K562 (cell line): ENCODE results near the gene OR2B2. TPM values are rescaled to one million over a fixed set of nuclear protein-coding genes. Genes with fewer than 3 reads are reported as not detected.

Experiments
- CAMTA2 ChIP-seq: fragments of 250-450 bp; sonication (Bioruptor Pico); conservative IDR thresholded peaks from 2 replicates; pipeline ENCODE4 v1.5.1; 2022
- FOXM1 ChIP-seq, 2 experiments: fragments of 450-650 bp in 1 of 2; sonication (generic) in 1 of 2; formaldehyde crosslinking in 1 of 2; IDR thresholded peaks; 2 replicates each; pipeline versions ENCODE4 v1.6.1 to v1.9.0; 2017 to 2022; ENCODE audit warnings: low read depth in 2 of 2, mild to moderate bottlenecking in 2 of 2, missing genetic modification reagents in 1 of 2, moderate library complexity in 1 of 2
- ILK ChIP-seq: fragments of 450-650 bp; IDR thresholded peaks from 2 replicates; pipeline ENCODE4 v1.6.1; 2016; ENCODE audit warnings: missing genetic modification characterization, low read depth, mild to moderate bottlenecking, missing compliant biosample characterization, moderate library complexity, borderline replicate concordance
- KDM5B ChIP-seq: fragments of 200-600 bp; sonication (generic); IDR thresholded peaks from 2 replicates; pipeline ENCODE4 v1.6.1; 2012; ENCODE audit warnings: low read depth, mild to moderate bottlenecking, moderate library complexity, low read length, control low read depth, inconsistent platforms; ENCODE audit not compliant: insufficient replicate concordance
- KLF1 ChIP-seq: fragments of 450-650 bp; IDR thresholded peaks from 2 replicates; pipeline ENCODE4 v1.6.1; 2016; ENCODE audit warnings: missing genetic modification characterization, missing compliant biosample characterization
- MAFG ChIP-seq: fragments of 450-650 bp; conservative IDR thresholded peaks from 2 replicates; pipeline ENCODE4 v1.6.1; 2016; ENCODE audit warnings: missing genetic modification characterization, missing compliant biosample characterization
- NR2F6 ChIP-seq: fragments of 450-650 bp; formaldehyde crosslinking; IDR thresholded peaks from 2 replicates; pipeline ENCODE4 v1.4.0; 2020; ENCODE audit warnings: mild to moderate bottlenecking
- PHTF2 ChIP-seq: fragments of 250-450 bp; sonication (Bioruptor Pico); IDR thresholded peaks from 2 replicates; pipeline ENCODE4 v1.5.0; 2021; ENCODE audit warnings: mild to moderate bottlenecking
- RFX7 ChIP-seq: fragments of 250-450 bp; sonication (Bioruptor Pico); IDR thresholded peaks from 2 replicates; pipeline ENCODE4 v1.5.1; 2021; ENCODE audit warnings: mild to moderate bottlenecking
- SRSF7 ChIP-seq: fragments of 200-400 bp; formaldehyde crosslinking; optimal IDR thresholded peaks from 2 replicates; pipeline ENCODE3; 2017; ENCODE audit warnings: mild to moderate bottlenecking, low read depth, low read length
- TBL1XR1 ChIP-seq, 2 experiments: IDR thresholded peaks; 2 replicates each; pipeline ENCODE4 v1.6.1; 2012; ENCODE audit warnings: improper control_type of control experiment in 2 of 2, low read length in 2 of 2, mild to moderate bottlenecking in 1 of 2
- ZNF217 ChIP-seq: sonication (generic); formaldehyde crosslinking; IDR thresholded peaks from 2 replicates; pipeline ENCODE4 v1.8.0; 2022; ENCODE audit warnings: mild to moderate bottlenecking, missing genetic modification reagents
- polyA plus RNA-seq, 8 experiments: library from polyadenylated mRNA; depleted of rRNA in 4 of 8; stranded (reverse) in 5 of 8; unstranded in 3 of 8; fragments of >200 nt; fragmentation: Nextera tagmentation in 2 of 8; fragmentation: Illumina TruSeq in 1 of 8; extraction: Ambion mirVana in 2 of 8; extraction: Trizol in 1 of 8; gene quantifications; 2 replicates each; pipeline versions ENCODE4 v1.2.1 to v1.2.3, GENCODE V29; 2011 to 2014; ENCODE audit warnings: inconsistent platforms in 1 of 8, missing spikeins in 1 of 8
- total RNA-seq, 7 experiments: library from RNA; depleted of rRNA in 6 of 7; stranded (reverse); fragments of >200 nt in 6 of 7; fragmentation: Illumina TruSeq in 2 of 7; extraction: Trizol in 2 of 7; gene quantifications; 2 replicates each; pipeline versions ENCODE4 v1.2.1 to v1.2.3, GENCODE V29; 2011 to 2021; ENCODE audit warnings: low replicate concordance in 1 of 7
- TF ChIP-seq, protein P1 (sequence below): fragments of 250-450 bp; sonication (Bioruptor Pico); IDR thresholded peaks from 2 replicates; pipeline ENCODE4 v1.5.0; 2021; ENCODE audit warnings: mild to moderate bottlenecking, borderline replicate concordance
- TF ChIP-seq, protein P2 (sequence below): IDR thresholded peaks from 3 replicates; pipeline ENCODE4 v1.6.1; 2011; ENCODE audit warnings: borderline replicate concordance, mild to moderate bottlenecking; ENCODE audit not compliant: insufficient read length, insufficient read depth
- TF ChIP-seq, protein P3 (sequence below): sonication (generic); formaldehyde crosslinking; IDR thresholded peaks from 2 replicates; pipeline ENCODE4 v1.8.1; 2023; ENCODE audit warnings: mild to moderate bottlenecking, missing genetic modification reagents
- TF ChIP-seq, protein P4 (sequence below): IDR thresholded peaks from 3 replicates; pipeline ENCODE4 v1.6.1; 2011; ENCODE audit warnings: borderline replicate concordance, mild to moderate bottlenecking, moderate library complexity; ENCODE audit not compliant: insufficient read length; ENCODE audit errors: extremely low read depth

OR2B2 gene
- total and polyA plus RNA-seq, 9 of the 15 experiments (the other 6 are each of a cell fraction or from before 2014, with no cell fraction given), result 0.24 TPM; not detected in 8

DNA sequence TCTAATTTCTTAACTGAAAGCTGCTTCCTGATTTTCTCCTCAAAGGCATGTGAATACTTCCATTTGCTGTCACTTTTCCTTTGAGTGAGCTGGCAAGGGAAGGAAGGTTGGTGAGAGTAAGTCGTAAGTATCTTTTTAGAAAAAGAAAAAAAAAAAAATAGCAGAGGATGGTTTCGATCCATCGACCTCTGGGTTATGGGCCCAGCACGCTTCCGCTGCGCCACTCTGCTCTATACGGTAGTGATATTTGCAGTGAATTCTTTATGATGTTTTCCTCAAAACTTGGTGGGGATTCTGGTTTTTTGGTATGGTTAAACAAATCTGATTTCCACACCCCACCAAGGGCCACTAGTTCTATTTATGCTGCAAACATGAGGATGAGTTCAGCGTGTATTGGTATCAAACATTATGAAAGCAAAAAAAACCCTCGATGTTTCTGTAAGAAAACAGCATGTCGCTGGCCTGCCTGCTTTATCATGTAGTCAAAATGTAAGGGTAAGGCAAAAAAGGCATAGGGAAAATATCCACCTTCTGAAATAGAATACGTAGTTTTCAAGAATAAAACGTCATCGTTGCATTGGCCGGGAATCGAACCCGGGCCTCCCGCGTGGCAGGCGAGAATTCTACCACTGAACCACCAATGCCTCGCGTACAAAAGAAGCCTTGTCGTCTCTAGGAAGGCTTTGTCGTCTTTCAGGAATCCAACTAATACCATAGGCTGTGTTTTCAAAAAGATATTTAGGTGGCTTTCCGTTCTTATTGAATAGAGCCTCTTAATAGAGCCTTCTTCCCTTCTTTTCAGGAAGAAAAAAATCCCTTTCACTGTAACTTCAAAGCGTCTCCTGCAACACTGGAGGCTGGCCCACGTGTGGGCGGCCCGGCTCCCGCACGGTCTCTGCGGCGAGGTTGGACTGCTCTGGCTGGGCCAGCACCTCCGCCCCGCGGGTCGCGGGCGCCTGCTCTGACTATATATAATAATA is 9.6 kb downstream of the OR2B2 start (continued):
- TF ChIP-seq, protein P1, sequence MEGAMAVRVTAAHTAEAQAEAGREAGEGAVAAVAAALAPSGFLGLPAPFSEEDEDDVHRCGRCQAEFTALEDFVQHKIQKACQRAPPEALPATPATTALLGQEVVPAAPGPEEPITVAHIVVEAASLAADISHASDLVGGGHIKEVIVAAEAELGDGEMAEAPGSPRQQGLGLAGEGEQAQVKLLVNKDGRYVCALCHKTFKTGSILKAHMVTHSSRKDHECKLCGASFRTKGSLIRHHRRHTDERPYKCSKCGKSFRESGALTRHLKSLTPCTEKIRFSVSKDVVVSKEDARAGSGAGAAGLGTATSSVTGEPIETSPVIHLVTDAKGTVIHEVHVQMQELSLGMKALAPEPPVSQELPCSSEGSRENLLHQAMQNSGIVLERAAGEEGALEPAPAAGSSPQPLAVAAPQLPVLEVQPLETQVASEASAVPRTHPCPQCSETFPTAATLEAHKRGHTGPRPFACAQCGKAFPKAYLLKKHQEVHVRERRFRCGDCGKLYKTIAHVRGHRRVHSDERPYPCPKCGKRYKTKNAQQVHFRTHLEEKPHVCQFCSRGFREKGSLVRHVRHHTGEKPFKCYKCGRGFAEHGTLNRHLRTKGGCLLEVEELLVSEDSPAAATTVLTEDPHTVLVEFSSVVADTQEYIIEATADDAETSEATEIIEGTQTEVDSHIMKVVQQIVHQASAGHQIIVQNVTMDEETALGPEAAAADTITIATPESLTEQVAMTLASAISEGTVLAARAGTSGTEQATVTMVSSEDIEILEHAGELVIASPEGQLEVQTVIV (CRISPR knock-in tag), result no peak
- TF ChIP-seq NR2F6, result peak; percentile 93
- TF ChIP-seq PHTF2, result peak; percentile 93; the same call in 1 of the 2 replicates
- TF ChIP-seq RFX7 (CRISPR knock-in tag), result peak; percentile 85; the same call in 1 of the 2 replicates
- TF ChIP-seq MAFG, result peak; percentile 38; the same call in 1 of the 2 replicates
- TF ChIP-seq CAMTA2, result 0 out of 2 replicates have a peak, but pooled peaks have one; percentile 85
- TF ChIP-seq FOXM1 (IDR thresholded peaks at IDR 0.05; ENCODE audit: low read depth), result no peak
- TF ChIP-seq FOXM1 (CRISPR knock-in tag; IDR thresholded peaks at IDR 0.05; ENCODE audit: low read depth), result no peak
- no peak for TF ChIP-seq SRSF7
- TF ChIP-seq ILK (tag), result no peak
- TF ChIP-seq, protein P2, sequence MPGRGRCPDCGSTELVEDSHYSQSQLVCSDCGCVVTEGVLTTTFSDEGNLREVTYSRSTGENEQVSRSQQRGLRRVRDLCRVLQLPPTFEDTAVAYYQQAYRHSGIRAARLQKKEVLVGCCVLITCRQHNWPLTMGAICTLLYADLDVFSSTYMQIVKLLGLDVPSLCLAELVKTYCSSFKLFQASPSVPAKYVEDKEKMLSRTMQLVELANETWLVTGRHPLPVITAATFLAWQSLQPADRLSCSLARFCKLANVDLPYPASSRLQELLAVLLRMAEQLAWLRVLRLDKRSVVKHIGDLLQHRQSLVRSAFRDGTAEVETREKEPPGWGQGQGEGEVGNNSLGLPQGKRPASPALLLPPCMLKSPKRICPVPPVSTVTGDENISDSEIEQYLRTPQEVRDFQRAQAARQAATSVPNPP, result no peak
- no peak for TF ChIP-seq ZNF217
- TF ChIP-seq KDM5B, result no peak
- peak; percentile 61 to 95; a peak in 3 of 4 replicates for TF ChIP-seq TBL1XR1 (IDR thresholded peaks at IDR 0.05; ENCODE audit: low read length in 2 of 2)
- TF ChIP-seq, protein P3, sequence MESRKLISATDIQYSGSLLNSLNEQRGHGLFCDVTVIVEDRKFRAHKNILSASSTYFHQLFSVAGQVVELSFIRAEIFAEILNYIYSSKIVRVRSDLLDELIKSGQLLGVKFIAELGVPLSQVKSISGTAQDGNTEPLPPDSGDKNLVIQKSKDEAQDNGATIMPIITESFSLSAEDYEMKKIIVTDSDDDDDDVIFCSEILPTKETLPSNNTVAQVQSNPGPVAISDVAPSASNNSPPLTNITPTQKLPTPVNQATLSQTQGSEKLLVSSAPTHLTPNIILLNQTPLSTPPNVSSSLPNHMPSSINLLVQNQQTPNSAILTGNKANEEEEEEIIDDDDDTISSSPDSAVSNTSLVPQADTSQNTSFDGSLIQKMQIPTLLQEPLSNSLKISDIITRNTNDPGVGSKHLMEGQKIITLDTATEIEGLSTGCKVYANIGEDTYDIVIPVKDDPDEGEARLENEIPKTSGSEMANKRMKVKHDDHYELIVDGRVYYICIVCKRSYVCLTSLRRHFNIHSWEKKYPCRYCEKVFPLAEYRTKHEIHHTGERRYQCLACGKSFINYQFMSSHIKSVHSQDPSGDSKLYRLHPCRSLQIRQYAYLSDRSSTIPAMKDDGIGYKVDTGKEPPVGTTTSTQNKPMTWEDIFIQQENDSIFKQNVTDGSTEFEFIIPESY (CRISPR knock-in tag), result no peak; the same call in 1 of the 2 replicates
- TF ChIP-seq, protein P4, sequence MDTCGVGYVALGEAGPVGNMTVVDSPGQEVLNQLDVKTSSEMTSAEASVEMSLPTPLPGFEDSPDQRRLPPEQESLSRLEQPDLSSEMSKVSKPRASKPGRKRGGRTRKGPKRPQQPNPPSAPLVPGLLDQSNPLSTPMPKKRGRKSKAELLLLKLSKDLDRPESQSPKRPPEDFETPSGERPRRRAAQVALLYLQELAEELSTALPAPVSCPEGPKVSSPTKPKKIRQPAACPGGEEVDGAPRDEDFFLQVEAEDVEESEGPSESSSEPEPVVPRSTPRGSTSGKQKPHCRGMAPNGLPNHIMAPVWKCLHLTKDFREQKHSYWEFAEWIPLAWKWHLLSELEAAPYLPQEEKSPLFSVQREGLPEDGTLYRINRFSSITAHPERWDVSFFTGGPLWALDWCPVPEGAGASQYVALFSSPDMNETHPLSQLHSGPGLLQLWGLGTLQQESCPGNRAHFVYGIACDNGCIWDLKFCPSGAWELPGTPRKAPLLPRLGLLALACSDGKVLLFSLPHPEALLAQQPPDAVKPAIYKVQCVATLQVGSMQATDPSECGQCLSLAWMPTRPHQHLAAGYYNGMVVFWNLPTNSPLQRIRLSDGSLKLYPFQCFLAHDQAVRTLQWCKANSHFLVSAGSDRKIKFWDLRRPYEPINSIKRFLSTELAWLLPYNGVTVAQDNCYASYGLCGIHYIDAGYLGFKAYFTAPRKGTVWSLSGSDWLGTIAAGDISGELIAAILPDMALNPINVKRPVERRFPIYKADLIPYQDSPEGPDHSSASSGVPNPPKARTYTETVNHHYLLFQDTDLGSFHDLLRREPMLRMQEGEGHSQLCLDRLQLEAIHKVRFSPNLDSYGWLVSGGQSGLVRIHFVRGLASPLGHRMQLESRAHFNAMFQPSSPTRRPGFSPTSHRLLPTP, result peak; percentile 89
- TF ChIP-seq KLF1 (tag), result no peak
